NOMO-1 (cell line): ENCODE results near the gene FBXO4.

Experiments used
- DNase-seq, 2 experiments: peaks; one replicate each; lab custom pipeline; 2025; ENCODE audit not compliant: unreplicated experiment in 2 of 2; lab: John Stamatoyannopoulos, UW

FBXO4 gene

DNA sequence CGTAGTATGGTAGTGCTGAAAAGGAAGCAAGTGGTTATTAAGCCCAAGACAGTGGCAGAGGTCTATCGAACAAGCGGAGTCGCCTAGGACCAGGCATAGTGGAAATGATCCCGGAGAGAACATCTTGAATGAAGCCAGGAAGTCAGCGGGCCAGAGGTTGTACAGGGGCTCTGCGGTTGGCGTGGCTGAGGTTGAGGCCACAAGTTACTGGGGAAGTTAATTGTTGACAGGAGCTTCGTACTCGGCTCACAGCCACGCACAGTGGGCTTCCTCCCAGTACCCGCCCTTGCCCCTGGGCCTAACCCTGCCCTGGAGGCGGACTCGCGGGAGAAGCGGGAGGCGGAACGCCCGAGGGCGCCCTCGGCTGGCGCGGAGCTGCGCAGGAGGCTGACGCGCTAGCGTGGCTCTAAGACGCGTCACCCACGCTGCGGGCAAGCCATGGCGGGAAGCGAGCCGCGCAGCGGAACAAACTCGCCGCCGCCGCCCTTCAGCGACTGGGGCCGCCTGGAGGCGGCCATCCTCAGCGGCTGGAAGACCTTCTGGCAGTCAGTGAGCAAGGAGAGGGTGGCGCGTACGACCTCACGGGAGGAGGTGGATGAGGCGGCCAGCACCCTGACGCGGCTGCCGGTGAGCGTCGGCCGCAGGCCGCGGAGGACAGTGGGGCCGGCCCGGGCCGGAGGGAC is at the start of gene FBXO4:
FBXO4 (plus strand) TSS at position 410 of the 683 bp plus-strand sequence; CDS start at position 439, 29 bp downstream.
- peak; percentile 98 to 99 for DNase-seq

- DNase-seq = no peak
Observed at GRCh38 chr5:41876678-41877077, 48.4 kb upstream of the FBXO4 start.

DNA sequence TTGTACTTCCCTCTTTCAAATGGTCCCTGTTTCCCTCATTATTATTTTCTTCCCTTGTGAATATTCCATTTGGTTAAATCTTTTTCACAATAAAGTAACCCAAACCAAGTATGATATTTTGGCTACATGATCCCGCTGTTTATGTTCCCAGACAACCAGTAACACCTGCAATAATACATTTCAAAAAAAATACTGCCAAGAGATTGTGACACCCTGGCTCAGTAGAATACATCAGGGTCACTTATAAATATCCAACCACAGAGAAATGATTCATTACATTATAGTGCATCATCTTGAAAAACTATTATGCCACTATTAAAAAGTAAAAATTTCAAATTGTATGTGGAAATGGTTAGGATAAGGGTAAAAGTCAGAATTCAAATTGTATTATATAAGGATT is 47.7 kb upstream of the FBXO4 start:
- DNase-seq = no peak

GRCh38 chr5:41878173-41878572 is 46.9 kb upstream of the FBXO4 start:
- DNase-seq = no peak

GRCh38 chr5:41878643-41879478 is 46.2 kb upstream of the FBXO4 start:
- no peak for DNase-seq

- DNase-seq = no peak
Observed at GRCh38 chr5:41882765-41883164, 42.3 kb upstream of the FBXO4 start.

DNA sequence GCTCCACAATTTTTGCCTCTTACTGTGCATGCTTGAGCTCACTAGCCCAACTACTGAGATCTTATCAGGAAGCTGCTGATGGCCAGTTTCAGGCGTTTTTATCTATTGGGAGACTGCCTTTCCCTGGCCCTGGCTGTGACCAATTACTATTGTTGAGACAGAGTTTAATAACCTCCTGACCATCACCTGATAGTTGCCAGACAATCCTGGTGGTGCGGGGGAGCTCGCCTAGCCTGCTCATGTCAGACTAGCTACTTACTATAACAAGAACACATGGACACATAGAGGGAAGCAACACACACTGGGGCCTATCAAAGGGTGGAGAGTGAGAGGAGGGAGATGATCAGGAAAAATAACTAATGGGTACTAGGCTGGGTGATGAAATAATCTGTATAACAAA is 41.8 kb upstream of the FBXO4 start:
- no peak for DNase-seq

DNA sequence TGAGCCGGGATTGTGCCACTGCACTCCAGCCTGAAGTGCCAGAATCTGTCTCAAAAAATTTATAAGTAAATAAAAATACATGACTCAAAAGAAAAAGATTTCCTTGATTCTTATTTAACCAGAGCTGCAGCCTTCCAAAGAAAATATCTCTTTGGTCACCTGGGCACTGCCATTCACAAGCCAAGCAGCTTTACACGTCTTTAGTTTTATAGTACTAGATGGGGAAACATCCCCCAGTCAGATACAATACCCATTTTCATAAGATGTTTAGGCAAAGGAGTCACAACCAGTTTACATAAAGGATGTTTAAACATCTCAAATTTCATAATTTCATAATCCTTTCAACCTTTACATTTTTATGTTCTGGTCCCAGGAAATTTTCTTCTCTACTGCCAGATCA is 41.1 kb upstream of the FBXO4 start:
- DNase-seq = no peak

- DNase-seq = no peak
Observed at GRCh38 chr5:41885286-41885685, 39.8 kb upstream of the FBXO4 start.

- no peak for DNase-seq
Observed at GRCh38 chr5:41891066-41891707, 33.9 kb upstream of the FBXO4 start.

DNA sequence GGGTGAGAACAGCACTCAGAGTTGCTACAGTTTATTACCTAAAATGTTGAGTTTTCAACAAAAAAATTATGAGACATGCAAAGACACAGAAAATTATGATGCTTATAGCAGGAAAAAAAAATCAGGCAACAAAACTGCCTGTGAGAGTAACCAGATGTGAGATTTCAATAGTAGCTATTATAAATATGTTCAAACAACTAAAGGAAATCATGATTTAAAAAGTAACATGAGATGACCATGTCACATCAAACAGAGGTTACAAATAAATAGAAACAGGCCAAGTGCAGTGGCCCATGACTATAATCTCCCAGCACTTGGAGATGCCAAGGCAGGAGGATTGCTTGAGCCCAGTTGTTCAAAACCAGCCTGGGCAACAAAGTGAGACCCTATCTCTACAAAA is 33.0 kb upstream of the FBXO4 start:
- DNase-seq = no peak

DNA sequence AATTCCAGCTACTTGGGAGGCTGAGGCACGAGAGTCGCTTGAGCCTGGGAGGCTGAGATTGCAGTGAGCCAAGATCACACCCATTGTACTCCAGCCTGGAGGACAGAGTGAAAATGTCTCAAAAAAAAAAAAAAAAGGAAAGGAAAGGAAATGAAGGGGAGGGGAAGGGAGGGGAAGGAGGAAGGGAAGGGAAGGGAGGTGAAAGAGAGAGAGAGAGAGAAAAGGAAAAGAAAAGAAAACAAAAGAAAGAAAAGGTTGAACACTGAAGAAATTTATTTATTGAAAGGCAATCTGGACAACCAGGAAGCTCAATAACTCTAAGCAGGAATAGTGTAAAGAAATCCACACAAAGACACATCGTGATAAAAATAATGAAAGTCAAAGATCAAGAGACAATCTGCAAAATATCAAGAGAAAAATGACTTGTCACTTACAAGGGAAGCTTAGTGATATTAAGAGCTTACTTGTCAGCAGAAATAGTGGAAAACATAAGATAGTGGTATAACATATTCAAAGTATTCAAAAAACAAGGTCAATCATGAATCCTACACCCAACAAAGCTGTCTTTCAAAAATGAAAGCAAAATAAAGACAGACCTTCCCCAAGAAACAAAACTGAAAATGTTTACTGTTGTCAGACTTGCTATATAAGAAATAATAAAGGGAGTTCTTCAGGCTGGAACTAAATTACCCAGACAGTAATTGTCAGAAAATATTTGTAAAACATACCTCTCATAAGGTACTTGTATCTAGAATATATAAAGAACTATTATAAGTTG is 31.8 kb upstream of the FBXO4 start:
- no peak for DNase-seq

- peak in 1 of 2 experiments; percentile 27 for DNase-seq
Observed at GRCh38 chr5:41896230-41896629, 28.9 kb upstream of the FBXO4 start.

- no peak for DNase-seq
Observed at GRCh38 chr5:41903382-41903891, 21.6 kb upstream of the FBXO4 start.

DNA sequence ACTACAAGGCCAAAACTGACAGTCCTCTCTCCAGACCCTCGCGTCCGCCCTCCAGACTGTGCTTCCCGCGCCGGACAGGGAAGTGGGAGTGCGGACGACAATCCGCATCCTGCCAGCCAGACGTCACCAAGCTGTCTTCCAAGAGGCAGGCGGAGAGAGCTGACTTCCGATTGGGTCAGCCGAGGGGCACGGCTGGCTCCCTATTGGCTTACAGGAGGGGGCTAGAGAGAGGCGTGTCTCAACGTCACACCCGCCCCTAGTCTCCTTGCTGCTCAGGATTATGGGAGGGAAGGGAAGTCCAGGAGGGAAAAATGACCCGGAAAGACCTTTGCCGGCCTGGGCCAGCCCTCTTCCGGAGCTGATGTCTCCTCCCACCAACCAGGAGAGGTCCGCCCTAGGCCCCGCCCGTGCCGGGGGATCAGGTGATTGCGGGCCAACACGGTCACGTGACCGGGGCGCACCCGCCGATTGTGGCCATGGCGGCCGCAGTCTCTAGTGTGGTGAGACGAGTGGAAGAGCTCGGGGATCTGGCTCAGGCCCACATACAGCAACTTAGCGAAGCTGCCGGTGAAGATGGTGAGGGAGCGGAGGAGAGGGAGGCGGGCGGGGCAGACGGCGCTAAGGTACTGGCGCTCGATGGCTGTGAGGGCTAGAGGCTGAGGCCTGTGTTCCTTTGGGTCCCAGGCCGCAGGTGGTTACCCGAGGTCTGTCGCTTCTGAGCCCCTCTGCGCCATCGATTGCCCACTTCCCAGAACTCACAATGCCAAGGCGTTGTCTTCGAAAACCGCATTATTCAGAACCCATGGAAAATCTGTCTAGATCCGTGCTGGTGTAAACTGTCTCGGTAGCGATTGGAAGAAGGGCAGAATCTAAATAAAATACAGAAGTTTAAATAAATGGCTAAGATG is 20.9 kb upstream of the FBXO4 start, which contains the start of gene RIMOC1:
RIMOC1 (plus strand) TSS at position 453 of the 908 bp plus-strand sequence; CDS start at position 477, 24 bp downstream.
- DNase-seq = peak; percentile 100

- DNase-seq = no peak
Observed at GRCh38 chr5:41906151-41906550, 18.9 kb upstream of the FBXO4 start.

- DNase-seq = no peak
Observed at GRCh38 chr5:41908374-41909079, 16.6 kb upstream of the FBXO4 start.

DNA sequence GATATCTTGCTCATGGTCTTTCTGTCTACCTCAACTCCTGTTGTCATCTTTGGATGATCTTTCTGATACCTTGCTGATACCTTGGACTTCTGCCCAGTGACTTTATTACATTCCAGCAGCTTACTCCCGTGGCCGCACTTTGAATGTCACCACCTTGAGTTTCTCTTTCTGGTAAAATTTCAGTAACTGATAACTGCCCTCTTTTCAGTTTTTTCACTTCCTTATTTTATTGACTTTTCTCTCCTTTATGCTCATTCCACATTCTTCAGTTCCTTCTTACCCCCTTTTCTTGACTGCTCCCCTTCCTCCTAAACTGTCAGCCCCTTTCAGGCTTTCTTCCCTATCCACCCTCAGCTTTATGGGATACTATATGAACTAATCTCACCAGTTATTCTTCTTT is 7.0 kb upstream of the FBXO4 start:
- peak; percentile 29 to 57 for DNase-seq

DNA sequence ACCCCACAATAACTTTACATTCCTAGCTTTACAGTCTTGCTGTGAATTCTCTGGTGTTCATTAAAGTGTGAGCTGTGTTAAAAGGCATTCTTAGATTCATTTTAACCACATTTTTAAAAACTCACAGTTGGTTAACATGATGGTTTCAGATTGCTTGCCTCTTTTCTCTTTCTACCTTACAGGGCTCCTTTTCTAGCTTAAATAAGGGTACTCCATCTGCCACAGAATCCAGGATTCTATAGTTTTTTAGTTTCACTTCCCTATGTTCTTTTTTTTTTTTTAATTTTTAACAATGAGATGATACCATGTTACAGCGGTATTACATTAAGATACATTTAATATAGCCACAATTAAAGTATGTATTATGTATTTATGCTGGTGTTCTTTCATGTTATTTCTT is 3.9 kb upstream of the FBXO4 start:
- peak in 1 of 2 experiments; percentile 59 for DNase-seq
